A549 (cell line): ENCODE data around the gene MIOX. TPM values are rescaled to one million over a fixed set of nuclear protein-coding genes. Genes with fewer than 3 reads are reported as not detected.
A peak's percentile ranks its signal among the peaks of the same experiment; 100 is the strongest.

Experiments
- ATAC-seq, 2 experiments: fragments of 200-7000 bp in 1 of 2; fragments of >200 bp in 1 of 2; cut with Nextera tagmentation in 1 of 2; cut with Tn5 transposase in 1 of 2; 3 replicates each; pipeline versions ENCODE4 v1.8.0 to v1.9.1; 2018 to 2020; ENCODE audit warnings: mild to moderate bottlenecking in 1 of 2, moderate library complexity in 1 of 2
- CTCF ChIA-PET: fragments of 300-600 bp; sonication (Branson Sonifier 250); formaldehyde crosslinking; extraction: SDS; loops from one replicate; lab custom pipeline; 2021; ENCODE audit warnings: antibody characterized with exemption, inconsistent platforms; lab: Yijun Ruan, JAX
- POLR2A ChIA-PET: fragments of 350-600 bp; formaldehyde crosslinking; extraction: SDS; loops from one replicate; lab custom pipeline; 2021; ENCODE audit warnings: antibody characterized with exemption, inconsistent platforms; lab: Yijun Ruan, JAX
- DNase-seq, 2 experiments: peaks; one replicate each; pipeline versions ENCODE4 v3.0.0 to v3.0.0-alpha.2; 2011 to 2016; ENCODE audit warnings: low read depth in 1 of 2, low spot score in 1 of 2
- FAIRE-seq: peaks from 2 replicates; lab custom pipeline; 2011; peaks lifted over from hg19 to GRCh38; lab: Jason Lieb, UNC
- H3K27ac ChIP-seq, 2 experiments: fragments of >200 bp; sonication (Bioruptor Twin); formaldehyde crosslinking; 3 replicates each; pipeline ENCODE4 v1.5.1; 2016 to 2017
- H3K4me1 ChIP-seq: fragments of >200 bp; sonication (Bioruptor Twin); formaldehyde crosslinking; 3 replicates; pipeline ENCODE4 v1.6.1; 2016
- H3K4me2 ChIP-seq: fragments of >200 bp; sonication (Bioruptor Twin); formaldehyde crosslinking; 3 replicates; pipeline ENCODE4 v1.6.1; 2016
- H3K4me3 ChIP-seq: fragments of >200 bp; sonication (Bioruptor Twin); formaldehyde crosslinking; 3 replicates; pipeline ENCODE4 v1.5.1; 2016
- H3K9me3 ChIP-seq: fragments of >200 bp; sonication (Bioruptor Twin); formaldehyde crosslinking; 3 replicates; pipeline ENCODE4 v1.6.1; 2016
- ATOH8 ChIP-seq: fragments of 250-450 bp; sonication (Bioruptor Pico); IDR thresholded peaks from 2 replicates; pipeline ENCODE4 v1.5.0; 2020; ENCODE audit warnings: low read depth, mild to moderate bottlenecking, moderate library complexity
- CEBPB ChIP-seq, 2 experiments: fragments of >200 bp in 1 of 2; sonication (Bioruptor Twin) in 1 of 2; formaldehyde crosslinking in 1 of 2; IDR thresholded peaks; 2 replicates each; pipeline ENCODE4 v1.6.1; 2012 to 2016
- FOSL2 ChIP-seq, 2 experiments: fragments of 450-650 bp in 1 of 2; fragments of >200 bp in 1 of 2; sonication (Bioruptor Twin) in 1 of 2; formaldehyde crosslinking; IDR thresholded peaks; 2 replicates each; pipeline versions ENCODE4 v1.5.0 to v1.6.1; 2016 to 2020; ENCODE audit warnings: mild to moderate bottlenecking in 1 of 2, moderate library complexity in 1 of 2
- GATA3 ChIP-seq: IDR thresholded peaks from 2 replicates; pipeline ENCODE4 v1.6.1; 2012; ENCODE audit warnings: borderline replicate concordance
- POLR2A ChIP-seq: IDR thresholded peaks from 2 replicates; pipeline ENCODE4 v1.6.1; 2012; ENCODE audit warnings: mild to moderate bottlenecking, low read length
- USF2 ChIP-seq: fragments of 450-650 bp; IDR thresholded peaks from 2 replicates; pipeline ENCODE4 v1.6.1; 2014; ENCODE audit warnings: antibody characterized with exemption
- ZFP36 ChIP-seq: fragments of 450-650 bp; IDR thresholded peaks from 2 replicates; pipeline ENCODE4 v1.6.1; 2014; ENCODE audit warnings: borderline replicate concordance; ENCODE audit not compliant: partially characterized antibody
- WGBS: methylation state at CpG from one replicate; pipeline ENCODE4 v1.1.6; 2017; ENCODE audit errors: missing lambda C conversion rate; 5-methylcytosine and 5-hydroxymethylcytosine counted together
- polyA plus RNA-seq, 4 experiments: library from polyadenylated mRNA; depleted of rRNA in 3 of 4; stranded (reverse); fragments of >200 nt; fragmentation: RNase III in 1 of 4; extraction: RNeasy Plus Mini Kit Qiagen cat#74134 plus additional on column Dnase treatment in 1 of 4; gene quantifications; 2 replicates in 3 of 4; 3 replicates in 1 of 4; pipeline ENCODE4 v1.2.3, GENCODE V29; 2011 to 2017
- TF ChIP-seq, protein P1 (sequence below): fragments of >200 bp; sonication (Bioruptor Twin); formaldehyde crosslinking; IDR thresholded peaks from 3 replicates; pipeline ENCODE4 v1.5.1; 2016

Gene MIOX
- polyA plus RNA-seq, 2 of the 4 experiments (the other 2 are of a cell fraction) = 0.08 TPM; not detected in 1

- ChIA-PET CTCF (interaction anchor here (1.1 kb wide), 1 partner anchor 27 kb away, joined by 3 read pairs; no protein-coding TSS in a partner anchor), POLR2A (interaction anchor here (0.6 kb wide), 1 partner anchor 20 kb away, joined by 6 read pairs; no protein-coding TSS in a partner anchor)
- no peak for TF ChIP-seq USF2
- TF ChIP-seq POLR2A = no peak
- peaks cover 16% of the 10 kb centered on the region; the same call in 1 of the 3 replicates for H3K4me1 ChIP-seq
- 95% methylated on average over 11 of the region's 21 CpGs for WGBS
- H3K27ac ChIP-seq = no peak overlapping the region
- DNase-seq = no peak
- no peak for FAIRE-seq
- ATAC-seq = no peak
- no peaks in the 10 kb centered on the region for H3K9me3 ChIP-seq
- H3K4me2 ChIP-seq = no peak overlapping the region
- no peak overlapping the region for H3K4me3 ChIP-seq
Measured at GRCh38 chr22:50471197-50471847, 15.3 kb upstream of the MIOX start.

GRCh38 chr22:50471962-50472361, 14.7 kb upstream of the MIOX start:
- POLR2A ChIA-PET = no interaction called here

GRCh38 chr22:50473088-50473487, 13.6 kb upstream of the MIOX start:
- Histone ChIP-seq H3K27ac (no peak overlapping the region), H3K4me1 (peaks cover 16% of the 10 kb centered on the region; the same call in 1 of the 3 replicates), H3K4me2 (peak overlapping the region; percentile 83; the same call in 1 of the 3 replicates), H3K9me3 (no peaks in the 10 kb centered on the region), H3K4me3 (no peak overlapping the region)
- ChIA-PET CTCF (interaction anchor here (0.9 to 2.0 kb wide), 5 partner anchors 9 to 231 kb away, joined by 3 to 5 read pairs (median 3); no protein-coding TSS in a partner anchor), POLR2A (no interaction called here)
- DNase-seq (peak; percentile 41 to 60), ATAC-seq (peak in 1 of 2 experiments; percentile 74; a peak in 3 of 6 replicates), FAIRE-seq (no peak)
- 97% methylated on average over 4 of the region's 6 CpGs for WGBS
- TF ChIP-seq, protein P1, sequence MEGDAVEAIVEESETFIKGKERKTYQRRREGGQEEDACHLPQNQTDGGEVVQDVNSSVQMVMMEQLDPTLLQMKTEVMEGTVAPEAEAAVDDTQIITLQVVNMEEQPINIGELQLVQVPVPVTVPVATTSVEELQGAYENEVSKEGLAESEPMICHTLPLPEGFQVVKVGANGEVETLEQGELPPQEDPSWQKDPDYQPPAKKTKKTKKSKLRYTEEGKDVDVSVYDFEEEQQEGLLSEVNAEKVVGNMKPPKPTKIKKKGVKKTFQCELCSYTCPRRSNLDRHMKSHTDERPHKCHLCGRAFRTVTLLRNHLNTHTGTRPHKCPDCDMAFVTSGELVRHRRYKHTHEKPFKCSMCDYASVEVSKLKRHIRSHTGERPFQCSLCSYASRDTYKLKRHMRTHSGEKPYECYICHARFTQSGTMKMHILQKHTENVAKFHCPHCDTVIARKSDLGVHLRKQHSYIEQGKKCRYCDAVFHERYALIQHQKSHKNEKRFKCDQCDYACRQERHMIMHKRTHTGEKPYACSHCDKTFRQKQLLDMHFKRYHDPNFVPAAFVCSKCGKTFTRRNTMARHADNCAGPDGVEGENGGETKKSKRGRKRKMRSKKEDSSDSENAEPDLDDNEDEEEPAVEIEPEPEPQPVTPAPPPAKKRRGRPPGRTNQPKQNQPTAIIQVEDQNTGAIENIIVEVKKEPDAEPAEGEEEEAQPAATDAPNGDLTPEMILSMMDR = 0 out of 3 replicates have a peak, but pooled peaks have one; percentile 8
- no peak for TF ChIP-seq GATA3

More at GRCh38 chr22:50471962-50472361, 14.7 kb upstream of the MIOX start:
- CTCF ChIA-PET = interaction anchor here (0.6 to 1.3 kb wide), 3 partner anchors 26 to 148 kb away, joined by 3 read pairs; no protein-coding TSS in a partner anchor
- ATAC-seq (no peak), FAIRE-seq (no peak), DNase-seq (no peak)
- no peaks in the 10 kb centered on the region for H3K9me3 ChIP-seq
- H3K4me1 ChIP-seq = peaks cover 16% of the 10 kb centered on the region; the same call in 1 of the 3 replicates
- TF ChIP-seq ZFP36 (no peak), ATOH8 (CRISPR knock-in tag) (no peak), CEBPB (IDR thresholded peaks at IDR 0.05) (no peak)
- 60% methylated on average over 3 of the region's 5 CpGs for WGBS
- H3K27ac ChIP-seq = no peak overlapping the region
- H3K4me3 ChIP-seq = no peak overlapping the region
- no peak overlapping the region for H3K4me2 ChIP-seq

GRCh38 chr22:50473855-50474671, 12.6 kb upstream of the MIOX start:
- POLR2A ChIA-PET = no interaction called here
- Histone ChIP-seq H3K4me3 (peak overlapping the region; percentile 76), H3K27ac (peak overlapping the region; percentile 84 to 96), H3K9me3 (no peaks in the 10 kb centered on the region), H3K4me1 (peaks cover 16% of the 10 kb centered on the region; the same call in 1 of the 3 replicates), H3K4me2 (peak overlapping the region; percentile 83)
- peak; percentile 67 for TF ChIP-seq ZFP36
- no peak for TF ChIP-seq FOSL2 (IDR thresholded peaks at IDR 0.05)
- TF ChIP-seq FOSL2 (CRISPR knock-in tag; IDR thresholded peaks at IDR 0.05) = no peak
- DNase-seq (no peak), FAIRE-seq (no peak), ATAC-seq (peak; percentile 35 to 53; a peak in 4 of 6 replicates)
- CTCF ChIA-PET = interaction anchor here (0.9 to 2.0 kb wide), 3 partner anchors 10 to 232 kb away, joined by 3 to 5 read pairs (median 4); no protein-coding TSS in a partner anchor
- 90% methylated on average over 2 of the region's 62 CpGs for WGBS
